HEK293 (cell line): ENCODE measurements around the gene UGT3A1.

Experiments used
- CTCF ChIA-PET: fragments of 350-600 bp; formaldehyde crosslinking; extraction: SDS; loops from one replicate; lab custom pipeline; 2021; ENCODE audit warnings: antibody characterized with exemption; lab: Yijun Ruan, JAX
- POLR2A ChIA-PET: fragments of 300-600 bp; formaldehyde crosslinking; extraction: SDS; loops from one replicate; lab custom pipeline; 2020; ENCODE audit warnings: antibody characterized with exemption, inconsistent platforms; lab: Yijun Ruan, JAX
- H3K27ac ChIP-seq: fragments of 200-500 bp; sonication (Bioruptor generic); 2 replicates; pipeline ENCODE4 v1.5.1; 2014; ENCODE audit warnings: low read depth, low read length, control low read depth, inconsistent platforms; ENCODE audit errors: extremely low read depth
- H3K36me3 ChIP-seq, 2 experiments: fragments of 200-500 bp in 1 of 2; sonication (Bioruptor generic) in 1 of 2; 1 replicate in 1 of 2; 2 replicates in 1 of 2; pipeline ENCODE4 v1.5.1; 2014 to 2017; ENCODE audit warnings: inconsistent platforms in 2 of 2, low read length in 2 of 2; ENCODE audit not compliant: control insufficient read depth in 2 of 2, insufficient read depth in 1 of 2
- H3K4me1 ChIP-seq: fragments of 200-500 bp; sonication (Bioruptor generic); 2 replicates; pipeline ENCODE4 v1.5.1; 2014; ENCODE audit warnings: mild to moderate bottlenecking, low read length, inconsistent platforms; ENCODE audit not compliant: control insufficient read depth, insufficient read depth
- H3K4me3 ChIP-seq: 2 replicates; pipeline ENCODE4 v1.5.1; 2011; ENCODE audit warnings: low read depth, mild to moderate bottlenecking, control low read depth, low read length, moderate library complexity
- H3K9me3 ChIP-seq: fragments of 200-500 bp; sonication (Bioruptor generic); 2 replicates; pipeline ENCODE4 v1.5.1; 2014; ENCODE audit warnings: low read depth, low read length, inconsistent platforms; ENCODE audit not compliant: control insufficient read depth, insufficient read depth
- KLF7 ChIP-seq: fragments of 450-650 bp; formaldehyde crosslinking; IDR thresholded peaks from 2 replicates; pipeline ENCODE4 v1.5.1; 2016; ENCODE audit warnings: missing biosample characterization, missing genetic modification characterization, borderline replicate concordance
- SCRT2 ChIP-seq: fragments of 450-650 bp; formaldehyde crosslinking; IDR thresholded peaks from 2 replicates; pipeline ENCODE4 v1.5.1; 2016; ENCODE audit warnings: missing biosample characterization, missing genetic modification characterization
- SP2 ChIP-seq: fragments of 450-650 bp; formaldehyde crosslinking; IDR thresholded peaks from 2 replicates; pipeline ENCODE4 v1.5.1; 2016; ENCODE audit warnings: missing biosample characterization, missing genetic modification characterization
- SP3 ChIP-seq: fragments of 450-650 bp; formaldehyde crosslinking; IDR thresholded peaks from 2 replicates; pipeline ENCODE4 v1.5.1; 2016; ENCODE audit warnings: missing biosample characterization, missing genetic modification characterization
- ZBTB48 ChIP-seq: fragments of 450-650 bp; formaldehyde crosslinking; IDR thresholded peaks from 2 replicates; pipeline ENCODE4 v1.5.1; 2016; ENCODE audit warnings: missing biosample characterization, missing genetic modification characterization
- ZNF211 ChIP-seq: fragments of 450-650 bp; formaldehyde crosslinking; IDR thresholded peaks from 2 replicates; pipeline ENCODE4 v1.5.1; 2016; ENCODE audit warnings: low read depth, missing biosample characterization, missing genetic modification characterization
- ZNF391 ChIP-seq: fragments of 450-650 bp; formaldehyde crosslinking; IDR thresholded peaks from 2 replicates; pipeline ENCODE4 v1.5.1; 2016; ENCODE audit warnings: low read depth, missing biosample characterization, missing genetic modification characterization, borderline replicate concordance
- ZNF416 ChIP-seq: fragments of 450-650 bp; formaldehyde crosslinking; IDR thresholded peaks from 2 replicates; pipeline ENCODE4 v1.5.1; 2016; ENCODE audit warnings: missing biosample characterization, missing genetic modification characterization
- ZNF473 ChIP-seq: fragments of 450-650 bp; formaldehyde crosslinking; IDR thresholded peaks from 2 replicates; pipeline ENCODE4 v1.5.1; 2017; ENCODE audit warnings: missing biosample characterization, missing genetic modification characterization
- ZNF529 ChIP-seq: fragments of 450-650 bp; formaldehyde crosslinking; IDR thresholded peaks from 2 replicates; pipeline ENCODE4 v1.5.1; 2017; ENCODE audit warnings: missing genetic modification characterization, missing biosample characterization; ENCODE audit not compliant: insufficient replicate concordance
- ZNF621 ChIP-seq: fragments of 450-650 bp; formaldehyde crosslinking; IDR thresholded peaks from 2 replicates; pipeline ENCODE4 v1.5.1; 2017; ENCODE audit warnings: missing biosample characterization, missing genetic modification characterization
- ZNF654 ChIP-seq: fragments of 450-650 bp; formaldehyde crosslinking; IDR thresholded peaks from 2 replicates; pipeline ENCODE4 v1.5.1; 2016; ENCODE audit warnings: low read depth, missing biosample characterization, missing genetic modification characterization
- ZSCAN23 ChIP-seq: fragments of 450-650 bp; formaldehyde crosslinking; IDR thresholded peaks from 2 replicates; pipeline ENCODE4 v1.5.1; 2016; ENCODE audit warnings: missing biosample characterization, missing genetic modification characterization
- TF ChIP-seq, protein P1 (sequence below): IDR thresholded peaks from 2 replicates; pipeline ENCODE4 v1.6.1; 2011; ENCODE audit warnings: mild to moderate bottlenecking, low read depth, low read length, borderline replicate concordance
- TF ChIP-seq, protein P2 (sequence below): fragments of 450-650 bp; formaldehyde crosslinking; IDR thresholded peaks from 2 replicates; pipeline ENCODE4 v1.5.1; 2016; ENCODE audit warnings: missing biosample characterization, missing genetic modification characterization
- TF ChIP-seq, protein P3 (sequence below): fragments of 450-650 bp; formaldehyde crosslinking; IDR thresholded peaks from 2 replicates; pipeline ENCODE4 v1.5.1; 2016; ENCODE audit warnings: missing biosample characterization, missing genetic modification characterization
- TF ChIP-seq, protein P4 (sequence below): fragments of 450-650 bp; formaldehyde crosslinking; IDR thresholded peaks from 2 replicates; pipeline ENCODE4 v1.5.1; 2016; ENCODE audit warnings: missing biosample characterization, missing genetic modification characterization, borderline replicate concordance
- TF ChIP-seq, protein P5 (sequence below): sonication (generic); formaldehyde crosslinking; IDR thresholded peaks from 2 replicates; pipeline ENCODE4 v1.8.1; 2022; ENCODE audit warnings: mild to moderate bottlenecking, moderate library complexity, missing genetic modification reagents

UGT3A1 gene

DNA sequence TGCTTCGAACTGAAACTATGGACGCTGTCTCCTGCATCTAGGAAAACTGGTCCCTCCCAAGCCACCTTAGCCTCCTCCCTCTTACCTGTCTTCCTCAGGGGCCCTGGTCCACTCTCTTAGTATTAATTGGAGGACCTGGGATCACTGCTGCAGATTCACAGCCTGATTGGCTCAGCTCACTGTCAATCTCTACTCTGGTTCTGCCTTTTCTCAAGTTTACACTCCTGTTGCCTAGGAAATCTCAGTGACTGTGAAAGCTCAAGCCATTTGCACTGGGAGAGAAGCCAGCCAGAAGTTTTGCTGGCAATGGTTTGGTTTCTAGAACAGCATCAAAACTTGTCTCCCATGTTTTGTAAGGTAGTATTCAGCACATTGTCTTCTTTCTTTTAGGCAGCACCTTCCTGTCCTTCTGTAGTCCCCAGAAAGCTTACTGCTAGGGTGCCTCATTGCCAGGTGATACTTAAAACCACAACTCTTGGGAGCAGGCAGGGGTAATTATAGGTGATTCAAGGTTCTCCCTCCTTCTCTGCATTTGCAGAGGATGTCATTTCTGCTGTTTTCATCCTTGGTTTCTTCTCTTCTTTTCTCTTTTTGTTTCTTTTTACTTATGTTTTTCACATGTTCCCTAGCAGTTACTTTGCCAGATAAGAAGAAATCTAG is 52.5 kb downstream of the UGT3A1 start, which contains the start of gene CAPSL:
Gene CAPSL (minus strand): TSS at position 55 of the 660 bp plus-strand sequence. CDS start 17,502 bp downstream, outside the sequence.
- CTCF ChIA-PET, result interaction anchor here (0.6 to 1.5 kb wide), 8 partner anchors 11 to 513 kb away, joined by 3 to 8 read pairs (median 3); no protein-coding TSS in a partner anchor

DNA sequence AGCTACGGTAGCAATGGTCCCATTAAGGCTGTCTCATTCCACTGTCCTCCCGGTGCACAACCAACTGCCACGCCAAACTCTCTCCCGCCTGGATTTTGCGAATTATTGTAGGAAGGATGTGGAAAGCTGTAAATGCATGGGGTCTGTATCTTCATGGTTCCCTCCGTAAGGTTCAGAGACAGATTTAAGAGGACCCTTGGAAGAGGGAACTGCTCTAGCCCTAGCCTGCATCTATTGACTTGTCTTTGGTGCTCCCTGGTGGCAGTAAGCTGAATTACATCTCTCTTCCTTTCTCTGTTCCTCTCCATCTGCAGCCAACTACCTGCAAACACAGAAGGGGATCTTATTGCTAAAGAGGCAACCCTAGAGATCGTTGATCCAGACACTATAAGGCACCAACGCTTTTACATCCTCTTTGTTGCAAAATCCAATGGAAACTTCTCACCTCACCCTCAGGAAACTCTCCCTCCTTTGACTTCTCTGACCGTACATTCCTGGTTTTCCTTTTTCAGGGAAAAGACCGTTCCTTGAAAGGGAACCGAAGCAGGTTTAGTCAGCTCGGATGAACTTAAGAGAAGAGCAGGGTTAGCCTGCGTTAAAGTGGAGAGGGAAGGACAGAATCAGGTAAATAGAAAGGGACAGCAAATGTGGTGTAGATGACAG is 64.7 kb downstream of the UGT3A1 start:
- POLR2A ChIA-PET, result interaction anchor here (1.0 kb wide), 1 partner anchor 276 kb away, joined by 3 read pairs; no protein-coding TSS in a partner anchor
- Histone ChIP-seq H3K36me3 (no peaks in the 10 kb centered on the region), H3K4me1 (peaks cover 4% of the 10 kb centered on the region; the same call in 1 of the 2 replicates), H3K9me3 (no peaks in the 10 kb centered on the region), H3K4me3 (no peak overlapping the region), H3K27ac (no peak overlapping the region)
- TF ChIP-seq, protein P1, sequence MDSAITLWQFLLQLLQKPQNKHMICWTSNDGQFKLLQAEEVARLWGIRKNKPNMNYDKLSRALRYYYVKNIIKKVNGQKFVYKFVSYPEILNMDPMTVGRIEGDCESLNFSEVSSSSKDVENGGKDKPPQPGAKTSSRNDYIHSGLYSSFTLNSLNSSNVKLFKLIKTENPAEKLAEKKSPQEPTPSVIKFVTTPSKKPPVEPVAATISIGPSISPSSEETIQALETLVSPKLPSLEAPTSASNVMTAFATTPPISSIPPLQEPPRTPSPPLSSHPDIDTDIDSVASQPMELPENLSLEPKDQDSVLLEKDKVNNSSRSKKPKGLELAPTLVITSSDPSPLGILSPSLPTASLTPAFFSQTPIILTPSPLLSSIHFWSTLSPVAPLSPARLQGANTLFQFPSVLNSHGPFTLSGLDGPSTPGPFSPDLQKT, result no peak
- peak; percentile 88 for TF ChIP-seq ZNF654 (tag by site-specific recombination)
- TF ChIP-seq ZNF391 (tag by site-specific recombination), result no peak
- TF ChIP-seq, protein P2, sequence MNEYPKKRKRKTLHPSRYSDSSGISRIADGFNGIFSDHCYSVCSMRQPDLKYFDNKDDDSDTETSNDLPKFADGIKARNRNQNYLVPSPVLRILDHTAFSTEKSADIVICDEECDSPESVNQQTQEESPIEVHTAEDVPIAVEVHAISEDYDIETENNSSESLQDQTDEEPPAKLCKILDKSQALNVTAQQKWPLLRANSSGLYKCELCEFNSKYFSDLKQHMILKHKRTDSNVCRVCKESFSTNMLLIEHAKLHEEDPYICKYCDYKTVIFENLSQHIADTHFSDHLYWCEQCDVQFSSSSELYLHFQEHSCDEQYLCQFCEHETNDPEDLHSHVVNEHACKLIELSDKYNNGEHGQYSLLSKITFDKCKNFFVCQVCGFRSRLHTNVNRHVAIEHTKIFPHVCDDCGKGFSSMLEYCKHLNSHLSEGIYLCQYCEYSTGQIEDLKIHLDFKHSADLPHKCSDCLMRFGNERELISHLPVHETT (tag by site-specific recombination), result no peak
- TF ChIP-seq ZNF621 (tag by site-specific recombination), result no peak
- no peak for TF ChIP-seq ZSCAN23 (tag by site-specific recombination)
- TF ChIP-seq ZNF473 (tag by site-specific recombination), result no peak
- TF ChIP-seq, protein P3, sequence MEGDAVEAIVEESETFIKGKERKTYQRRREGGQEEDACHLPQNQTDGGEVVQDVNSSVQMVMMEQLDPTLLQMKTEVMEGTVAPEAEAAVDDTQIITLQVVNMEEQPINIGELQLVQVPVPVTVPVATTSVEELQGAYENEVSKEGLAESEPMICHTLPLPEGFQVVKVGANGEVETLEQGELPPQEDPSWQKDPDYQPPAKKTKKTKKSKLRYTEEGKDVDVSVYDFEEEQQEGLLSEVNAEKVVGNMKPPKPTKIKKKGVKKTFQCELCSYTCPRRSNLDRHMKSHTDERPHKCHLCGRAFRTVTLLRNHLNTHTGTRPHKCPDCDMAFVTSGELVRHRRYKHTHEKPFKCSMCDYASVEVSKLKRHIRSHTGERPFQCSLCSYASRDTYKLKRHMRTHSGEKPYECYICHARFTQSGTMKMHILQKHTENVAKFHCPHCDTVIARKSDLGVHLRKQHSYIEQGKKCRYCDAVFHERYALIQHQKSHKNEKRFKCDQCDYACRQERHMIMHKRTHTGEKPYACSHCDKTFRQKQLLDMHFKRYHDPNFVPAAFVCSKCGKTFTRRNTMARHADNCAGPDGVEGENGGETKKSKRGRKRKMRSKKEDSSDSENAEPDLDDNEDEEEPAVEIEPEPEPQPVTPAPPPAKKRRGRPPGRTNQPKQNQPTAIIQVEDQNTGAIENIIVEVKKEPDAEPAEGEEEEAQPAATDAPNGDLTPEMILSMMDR, result peak; percentile 78
- no peak for TF ChIP-seq ZNF211 (tag by site-specific recombination)
- TF ChIP-seq ZBTB48 (tag by site-specific recombination), result peak; percentile 77
- no peak for TF ChIP-seq KLF7 (tag by site-specific recombination)
- TF ChIP-seq, protein P4, sequence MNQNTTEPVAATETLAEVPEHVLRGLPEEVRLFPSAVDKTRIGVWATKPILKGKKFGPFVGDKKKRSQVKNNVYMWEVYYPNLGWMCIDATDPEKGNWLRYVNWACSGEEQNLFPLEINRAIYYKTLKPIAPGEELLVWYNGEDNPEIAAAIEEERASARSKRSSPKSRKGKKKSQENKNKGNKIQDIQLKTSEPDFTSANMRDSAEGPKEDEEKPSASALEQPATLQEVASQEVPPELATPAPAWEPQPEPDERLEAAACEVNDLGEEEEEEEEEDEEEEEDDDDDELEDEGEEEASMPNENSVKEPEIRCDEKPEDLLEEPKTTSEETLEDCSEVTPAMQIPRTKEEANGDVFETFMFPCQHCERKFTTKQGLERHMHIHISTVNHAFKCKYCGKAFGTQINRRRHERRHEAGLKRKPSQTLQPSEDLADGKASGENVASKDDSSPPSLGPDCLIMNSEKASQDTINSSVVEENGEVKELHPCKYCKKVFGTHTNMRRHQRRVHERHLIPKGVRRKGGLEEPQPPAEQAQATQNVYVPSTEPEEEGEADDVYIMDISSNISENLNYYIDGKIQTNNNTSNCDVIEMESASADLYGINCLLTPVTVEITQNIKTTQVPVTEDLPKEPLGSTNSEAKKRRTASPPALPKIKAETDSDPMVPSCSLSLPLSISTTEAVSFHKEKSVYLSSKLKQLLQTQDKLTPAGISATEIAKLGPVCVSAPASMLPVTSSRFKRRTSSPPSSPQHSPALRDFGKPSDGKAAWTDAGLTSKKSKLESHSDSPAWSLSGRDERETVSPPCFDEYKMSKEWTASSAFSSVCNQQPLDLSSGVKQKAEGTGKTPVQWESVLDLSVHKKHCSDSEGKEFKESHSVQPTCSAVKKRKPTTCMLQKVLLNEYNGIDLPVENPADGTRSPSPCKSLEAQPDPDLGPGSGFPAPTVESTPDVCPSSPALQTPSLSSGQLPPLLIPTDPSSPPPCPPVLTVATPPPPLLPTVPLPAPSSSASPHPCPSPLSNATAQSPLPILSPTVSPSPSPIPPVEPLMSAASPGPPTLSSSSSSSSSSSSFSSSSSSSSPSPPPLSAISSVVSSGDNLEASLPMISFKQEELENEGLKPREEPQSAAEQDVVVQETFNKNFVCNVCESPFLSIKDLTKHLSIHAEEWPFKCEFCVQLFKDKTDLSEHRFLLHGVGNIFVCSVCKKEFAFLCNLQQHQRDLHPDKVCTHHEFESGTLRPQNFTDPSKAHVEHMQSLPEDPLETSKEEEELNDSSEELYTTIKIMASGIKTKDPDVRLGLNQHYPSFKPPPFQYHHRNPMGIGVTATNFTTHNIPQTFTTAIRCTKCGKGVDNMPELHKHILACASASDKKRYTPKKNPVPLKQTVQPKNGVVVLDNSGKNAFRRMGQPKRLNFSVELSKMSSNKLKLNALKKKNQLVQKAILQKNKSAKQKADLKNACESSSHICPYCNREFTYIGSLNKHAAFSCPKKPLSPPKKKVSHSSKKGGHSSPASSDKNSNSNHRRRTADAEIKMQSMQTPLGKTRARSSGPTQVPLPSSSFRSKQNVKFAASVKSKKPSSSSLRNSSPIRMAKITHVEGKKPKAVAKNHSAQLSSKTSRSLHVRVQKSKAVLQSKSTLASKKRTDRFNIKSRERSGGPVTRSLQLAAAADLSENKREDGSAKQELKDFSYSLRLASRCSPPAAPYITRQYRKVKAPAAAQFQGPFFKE (tag by site-specific recombination), result no peak
- CTCF ChIA-PET, result interaction anchor here (0.5 to 6.6 kb wide), 50 partner anchors 8 to 1451 kb away, joined by 3 to 147 read pairs (median 4); partner anchors contain the start of genes CAPSL, PRLR and SPEF2

More for the DNA sequence above, 52.5 kb downstream of the UGT3A1 start, which contains the start of gene CAPSL:
- Histone ChIP-seq H3K36me3 (no peaks in the 10 kb centered on the region), H3K27ac (no peak within 1 kb of the TSS), H3K4me3 (no peak within 1 kb of the TSS), H3K4me1 (no peaks in the 10 kb centered on the region), H3K9me3 (no peaks in the 10 kb centered on the region)
- 0 out of 2 replicates have a peak, but pooled peaks have one; percentile 38 for TF ChIP-seq SP2 (tag by site-specific recombination)
- TF ChIP-seq, protein P5, sequence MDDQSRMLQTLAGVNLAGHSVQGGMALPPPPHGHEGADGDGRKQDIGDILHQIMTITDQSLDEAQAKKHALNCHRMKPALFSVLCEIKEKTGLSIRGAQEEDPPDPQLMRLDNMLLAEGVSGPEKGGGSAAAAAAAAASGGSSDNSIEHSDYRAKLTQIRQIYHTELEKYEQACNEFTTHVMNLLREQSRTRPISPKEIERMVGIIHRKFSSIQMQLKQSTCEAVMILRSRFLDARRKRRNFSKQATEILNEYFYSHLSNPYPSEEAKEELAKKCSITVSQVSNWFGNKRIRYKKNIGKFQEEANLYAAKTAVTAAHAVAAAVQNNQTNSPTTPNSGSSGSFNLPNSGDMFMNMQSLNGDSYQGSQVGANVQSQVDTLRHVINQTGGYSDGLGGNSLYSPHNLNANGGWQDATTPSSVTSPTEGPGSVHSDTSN (CRISPR knock-in tag), result no peak
- 0 out of 2 replicates have a peak, but pooled peaks have one; percentile 30 for TF ChIP-seq SP3 (tag by site-specific recombination)
- TF ChIP-seq ZNF416, result no peak
- no peak for TF ChIP-seq ZNF529 (tag by site-specific recombination)
- peak; percentile 50 for TF ChIP-seq SCRT2 (tag by site-specific recombination)
- POLR2A ChIA-PET, result no interaction called here
